Smooth muscle cell (in vitro differentiated cells): ENCODE data around the gene ZP3. TPM values are rescaled to one million over a fixed set of nuclear protein-coding genes. Genes with fewer than 3 reads are reported as not detected.

Source experiments
- polyA plus RNA-seq: library from polyadenylated mRNA; unstranded; fragments of >200 nt; fragmentation: Nextera tagmentation; extraction: Ambion mirVana; gene quantifications from 2 replicates; pipeline ENCODE4 v1.2.1, GENCODE V29; 2016
- total RNA-seq: library from RNA; depleted of rRNA; stranded (reverse); fragments of >200 nt; gene quantifications from 2 replicates; pipeline ENCODE4 v1.2.3, GENCODE V29; 2014

The ZP3 gene
- total and polyA plus RNA-seq, 2 experiments from 2014 or later: 1.3 to 1.6 TPM

Other genes starting within 250 kb of the ZP3 start
- gene SRRM3, start 223.1 kb upstream of the ZP3 start, total RNA-seq: 2.7 and 3.6 TPM in 2 replicates
- gene SRRM3, start 223.1 kb upstream of the ZP3 start, polyA plus RNA-seq: 10.9 and 12.5 TPM in 2 replicates
- gene HSPB1, start 122.3 kb upstream of the ZP3 start, total RNA-seq: 374 and 484 TPM in 2 replicates
- 1,842 and 2,006 TPM in 2 replicates for gene HSPB1, start 122.3 kb upstream of the ZP3 start, polyA plus RNA-seq
- gene YWHAG, start 66.0 kb upstream of the ZP3 start, total RNA-seq: 132 and 142 TPM in 2 replicates
- 17.6 and 21.1 TPM in 2 replicates for gene YWHAG, start 66.0 kb upstream of the ZP3 start, polyA plus RNA-seq
- 2.3 and 3.7 TPM in 2 replicates for gene SSC4D, start 15.3 kb upstream of the ZP3 start, total RNA-seq
- gene SSC4D, start 15.3 kb upstream of the ZP3 start, polyA plus RNA-seq: 2.2 and 7.1 TPM in 2 replicates
- 7.9 and 9.8 TPM in 2 replicates for gene DTX2, start 36.8 kb downstream of the ZP3 start, total RNA-seq
- 12.5 and 20.7 TPM in 2 replicates for gene DTX2, start 36.8 kb downstream of the ZP3 start, polyA plus RNA-seq
- gene UPK3B, start 85.6 kb downstream of the ZP3 start, total RNA-seq: not detected in 2 replicates
- 1.1 TPM in 1 of 2 replicates, not detected in the other for gene UPK3B, start 85.6 kb downstream of the ZP3 start, polyA plus RNA-seq
- gene SPDYE16, start 118.3 kb downstream of the ZP3 start, total RNA-seq: not detected in 2 replicates
- 0.71 TPM in 1 of 2 replicates, not detected in the other for gene SPDYE16, start 118.3 kb downstream of the ZP3 start, polyA plus RNA-seq
- gene POMZP3, start 202.3 kb downstream of the ZP3 start, total RNA-seq: 0.45 TPM in 1 of 2 replicates, not detected in the other
- gene POMZP3, start 202.3 kb downstream of the ZP3 start, polyA plus RNA-seq: 7.3 and 7.4 TPM in 2 replicates